HCT116 (cell line): ENCODE data around the gene ATXN1. TPM values are rescaled to one million over a fixed set of nuclear protein-coding genes. Genes with fewer than 3 reads are reported as not detected.

Experiments
- ATAC-seq: fragments of 200-7000 bp; cut with Tn5 transposase; 2 replicates; pipeline ENCODE4 v1.9.1; 2020; ENCODE audit warnings: mild to moderate bottlenecking, moderate library complexity
- BruUV-seq: library from RNA; stranded (reverse); fragments of 400-500 nt; replicated peaks from 2 replicates; lab custom pipeline; 2021; lab: Mats Ljungman, UMichigan
- CTCF ChIA-PET: fragments of 300-600 bp; sonication (Branson Sonifier 250); formaldehyde crosslinking; loops from one replicate; lab custom pipeline; 2021; ENCODE audit warnings: antibody characterized with exemption; lab: Charles Lee
- POLR2A ChIA-PET: fragments of 300-600, 350-600 bp; sonication (Branson Sonifier 250); formaldehyde crosslinking; loops from one replicate; lab custom pipeline; 2021; ENCODE audit warnings: antibody characterized with exemption; lab: Charles Lee
- RAD21 ChIA-PET, 2 experiments: fragments of 300-600 bp; sonication (Branson Sonifier 250); formaldehyde crosslinking; loops; one replicate each; lab custom pipeline; 2023; ENCODE audit warnings: low total read pairs in 2 of 2; ENCODE audit not compliant: uncharacterized antibody in 2 of 2, unreplicated experiment in 2 of 2, low non-redundant PET in 1 of 2; lab: Charles Lee
- DNase-seq: peaks from one replicate; pipeline ENCODE4 v3.0.0-alpha.2; 2010; ENCODE audit warnings: low read depth, low spot score
- H2AFZ ChIP-seq: fragments of 200-600 bp; shearing (Covaris generic), sonication (generic); 2 replicates; pipeline ENCODE4 v1.6.1; 2017; ENCODE audit warnings: low read depth, mixed run types, mixed read lengths, antibody characterized with exemption, low read length; ENCODE audit not compliant: poor library complexity, severe bottlenecking
- H3K27ac ChIP-seq: 2 replicates; pipeline ENCODE4 v1.5.1; 2012; ENCODE audit warnings: low read depth, low read length
- H3K27me3 ChIP-seq: fragments of 200-600 bp; sonication (generic); 2 replicates; pipeline ENCODE4 v1.6.1; 2016; ENCODE audit warnings: mixed run types, low read length, mixed read lengths; ENCODE audit not compliant: insufficient read depth
- H3K36me3 ChIP-seq, 2 experiments: fragments of 200-500 bp in 1 of 2; fragments of 200-600 bp in 1 of 2; sonication (Bioruptor generic) in 1 of 2; sonication (generic) in 1 of 2; 2 replicates each; pipeline versions ENCODE4 v1.5.1 to v1.6.1; 2014 to 2016; ENCODE audit warnings: low read length in 2 of 2, inconsistent platforms in 1 of 2, mixed read lengths in 1 of 2, mixed run types in 1 of 2; ENCODE audit not compliant: insufficient read depth in 2 of 2, control insufficient read depth in 1 of 2
- H3K4me1 ChIP-seq, 2 experiments: fragments of 200-600 bp in 1 of 2; sonication (generic) in 1 of 2; 2 replicates each; pipeline versions ENCODE4 v1.5.1 to v1.6.1; 2012 to 2017; ENCODE audit warnings: low read length in 2 of 2, inconsistent platforms in 1 of 2, mild to moderate bottlenecking in 1 of 2, mixed read lengths in 1 of 2, mixed run types in 1 of 2, moderate library complexity in 1 of 2; ENCODE audit not compliant: insufficient read depth in 2 of 2, control insufficient read depth in 1 of 2
- H3K4me2 ChIP-seq: fragments of 200-600 bp; sonication (generic); 2 replicates; pipeline ENCODE4 v1.6.1; 2017; ENCODE audit warnings: mixed run types, low read length, mixed read lengths
- H3K4me3 ChIP-seq, 2 experiments: fragments of 200-600 bp in 1 of 2; sonication (generic) in 1 of 2; replicated peaks in 1 of 2; 2 replicates each; pipeline ENCODE4 v1.5.1; 2011 to 2016; ENCODE audit warnings: low read length in 2 of 2, control low read depth in 1 of 2, low read depth in 1 of 2, mild to moderate bottlenecking in 1 of 2, mixed read lengths in 1 of 2, mixed run types in 1 of 2
- H3K79me2 ChIP-seq: fragments of 200-600 bp; sonication (generic); 2 replicates; pipeline ENCODE4 v1.6.1; 2017; ENCODE audit warnings: mild to moderate bottlenecking, mixed run types, low read length, moderate library complexity, mixed read lengths; ENCODE audit not compliant: insufficient read depth
- H3K9ac ChIP-seq: fragments of 200-600 bp; sonication (generic); 2 replicates; pipeline ENCODE4 v1.6.1; 2016; ENCODE audit warnings: low read length, mixed read lengths
- H3K9me2 ChIP-seq: fragments of 200-600 bp; sonication (generic), shearing (Covaris generic); 2 replicates; pipeline ENCODE4 v1.6.1; 2017; ENCODE audit warnings: mixed run types, mild to moderate bottlenecking, moderate library complexity; ENCODE audit not compliant: insufficient read depth
- H3K9me3 ChIP-seq, 2 experiments: fragments of 200-500 bp in 1 of 2; fragments of 200-600 bp in 1 of 2; sonication (Bioruptor generic) in 1 of 2; sonication (generic) in 1 of 2; 2 replicates each; pipeline ENCODE4 v1.6.1; 2014 to 2017; ENCODE audit warnings: low read length in 2 of 2, mixed read lengths in 2 of 2, inconsistent platforms in 1 of 2, low read depth in 1 of 2, mild to moderate bottlenecking in 1 of 2, mixed run types in 1 of 2, moderate library complexity in 1 of 2; ENCODE audit not compliant: control insufficient read depth in 1 of 2, insufficient read depth in 1 of 2
- H4K20me1 ChIP-seq: fragments of 200-600 bp; sonication (generic), shearing (Covaris generic); 2 replicates; pipeline ENCODE4 v1.6.1; 2017; ENCODE audit warnings: mixed run types, mild to moderate bottlenecking, moderate library complexity; ENCODE audit not compliant: insufficient read depth
- CEBPB ChIP-seq: IDR thresholded peaks from 2 replicates; pipeline ENCODE4 v1.6.1; 2012; ENCODE audit warnings: low read depth
- EGR1 ChIP-seq: IDR thresholded peaks from 2 replicates; pipeline ENCODE4 v1.6.1; 2012; ENCODE audit warnings: low read depth
- ELF1 ChIP-seq: IDR thresholded peaks from 2 replicates; pipeline ENCODE4 v1.6.1; 2012; ENCODE audit warnings: low read depth, borderline replicate concordance
- EZH2 ChIP-seq: fragments of 200-600 bp; sonication (generic); IDR thresholded peaks from 2 replicates; pipeline ENCODE4 v1.6.1; 2017; ENCODE audit warnings: antibody characterized with exemption, mixed run types
- EZH2phosphoT487 ChIP-seq: fragments of 200-600 bp; IDR thresholded peaks from 2 replicates; pipeline ENCODE4 v1.6.1; 2018; ENCODE audit warnings: antibody characterized with exemption, borderline replicate concordance
- FOSL1 ChIP-seq: IDR thresholded peaks from 2 replicates; pipeline ENCODE4 v1.6.1; 2012; ENCODE audit warnings: low read depth
- JUND ChIP-seq: IDR thresholded peaks from 2 replicates; pipeline ENCODE4 v1.6.1; 2012
- POLR2A ChIP-seq: IDR thresholded peaks from 2 replicates; pipeline ENCODE4 v1.7.0; 2011; ENCODE audit warnings: borderline replicate concordance; ENCODE audit not compliant: insufficient read depth, insufficient read length; ENCODE audit errors: extremely low read depth
- POLR2AphosphoS5 ChIP-seq: IDR thresholded peaks from 2 replicates; pipeline ENCODE4 v1.6.1; 2011; ENCODE audit warnings: mild to moderate bottlenecking, low read depth, low read length, moderate library complexity
- RAD21 ChIP-seq: IDR thresholded peaks from 2 replicates; pipeline ENCODE4 v1.6.1; 2012; ENCODE audit warnings: low read depth, mild to moderate bottlenecking
- SP1 ChIP-seq: IDR thresholded peaks from 2 replicates; pipeline ENCODE4 v1.6.1; 2012; ENCODE audit warnings: low read depth
- SRF ChIP-seq: IDR thresholded peaks from 2 replicates; pipeline ENCODE4 v1.6.1; 2012; ENCODE audit warnings: low read depth
- TCF7L2 ChIP-seq: IDR thresholded peaks from 2 replicates; pipeline ENCODE4 v1.7.0; 2011; ENCODE audit warnings: borderline replicate concordance, inconsistent platforms; ENCODE audit not compliant: insufficient read depth, insufficient read length; ENCODE audit errors: extremely low read depth
- ZFX ChIP-seq: fragments of 450-650 bp; IDR thresholded peaks from 2 replicates; pipeline ENCODE4 v1.6.1; 2017
- ZNF274 ChIP-seq: fragments of 200-500 bp; sonication (Bioruptor generic); IDR thresholded peaks from 2 replicates; pipeline ENCODE4 v1.6.1; 2014; ENCODE audit warnings: mild to moderate bottlenecking, low read depth, low read length, inconsistent platforms
- intact Hi-C: fragments of 100-400 bp; cut with micrococcal nuclease; formaldehyde crosslinking; loops from 2 replicates; pipeline ENCODE4 v1.10.0; 2022
- total RNA-seq: library from RNA; stranded (reverse); gene quantifications from one replicate; pipeline ENCODE4 v1.2.1, GENCODE V29; 2021; ENCODE audit not compliant: unreplicated experiment
- TF ChIP-seq, protein P1 (sequence below): IDR thresholded peaks from 2 replicates; pipeline ENCODE4 v1.6.1; 2012
- TF ChIP-seq, protein P2 (sequence below): IDR thresholded peaks from 2 replicates; pipeline ENCODE4 v1.6.1; 2012
- TF ChIP-seq, protein P3 (sequence below): IDR thresholded peaks from 2 replicates; pipeline ENCODE4 v1.6.1; 2011; ENCODE audit warnings: mild to moderate bottlenecking, low read length, moderate library complexity; ENCODE audit not compliant: insufficient replicate concordance; ENCODE audit errors: extremely low read depth
- TF ChIP-seq, protein P4 (sequence below): IDR thresholded peaks from 2 replicates; pipeline ENCODE4 v1.6.1; 2012; ENCODE audit warnings: low read depth

The ATXN1 gene
- total RNA-seq, 1 experiment from 2014 or later: 21.0 TPM

- Histone ChIP-seq H3K4me1 (peaks cover 72 to 79% of the 10 kb centered on the region in 2 experiments), H4K20me1 (no peaks in the 10 kb centered on the region), H3K79me2 (no peaks in the 10 kb centered on the region), H2AFZ (no peak overlapping the region), H3K9me3 (no peaks in the 10 kb centered on the region), H3K36me3 (no peaks in the 10 kb centered on the region), H3K27ac (peak overlapping the region; percentile 4; the same call in 1 of the 2 replicates), H3K9me2 (no peaks in the 10 kb centered on the region), H3K9ac (0 out of 2 replicates have a peak overlapping the region, but pooled peaks have one; percentile 0), H3K4me2 (peak overlapping the region; percentile 64), H3K27me3 (no peaks in the 10 kb centered on the region), H3K4me3 (no peak overlapping the region)
- TF ChIP-seq SRF (peak; percentile 44; the same call in 1 of the 2 replicates), CEBPB (no peak), RAD21 (no peak), ZNF274 (no peak), POLR2AphosphoS5 (peak; percentile 28; the same call in 1 of the 2 replicates), TCF7L2 (peak; percentile 62), EGR1 (no peak), EZH2 (no peak), FOSL1 (peak; percentile 75), POLR2A (no peak), SP1 (peak; percentile 70), ZFX (no peak), ELF1 (no peak), JUND (peak; percentile 75), EZH2phosphoT487 (no peak)
- TF ChIP-seq, protein P1, sequence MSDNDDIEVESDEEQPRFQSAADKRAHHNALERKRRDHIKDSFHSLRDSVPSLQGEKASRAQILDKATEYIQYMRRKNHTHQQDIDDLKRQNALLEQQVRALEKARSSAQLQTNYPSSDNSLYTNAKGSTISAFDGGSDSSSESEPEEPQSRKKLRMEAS: no peak
- TF ChIP-seq, protein P2, sequence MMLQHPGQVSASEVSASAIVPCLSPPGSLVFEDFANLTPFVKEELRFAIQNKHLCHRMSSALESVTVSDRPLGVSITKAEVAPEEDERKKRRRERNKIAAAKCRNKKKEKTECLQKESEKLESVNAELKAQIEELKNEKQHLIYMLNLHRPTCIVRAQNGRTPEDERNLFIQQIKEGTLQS: 0 out of 2 replicates have a peak, but pooled peaks have one; percentile 2
- TF ChIP-seq, protein P3, sequence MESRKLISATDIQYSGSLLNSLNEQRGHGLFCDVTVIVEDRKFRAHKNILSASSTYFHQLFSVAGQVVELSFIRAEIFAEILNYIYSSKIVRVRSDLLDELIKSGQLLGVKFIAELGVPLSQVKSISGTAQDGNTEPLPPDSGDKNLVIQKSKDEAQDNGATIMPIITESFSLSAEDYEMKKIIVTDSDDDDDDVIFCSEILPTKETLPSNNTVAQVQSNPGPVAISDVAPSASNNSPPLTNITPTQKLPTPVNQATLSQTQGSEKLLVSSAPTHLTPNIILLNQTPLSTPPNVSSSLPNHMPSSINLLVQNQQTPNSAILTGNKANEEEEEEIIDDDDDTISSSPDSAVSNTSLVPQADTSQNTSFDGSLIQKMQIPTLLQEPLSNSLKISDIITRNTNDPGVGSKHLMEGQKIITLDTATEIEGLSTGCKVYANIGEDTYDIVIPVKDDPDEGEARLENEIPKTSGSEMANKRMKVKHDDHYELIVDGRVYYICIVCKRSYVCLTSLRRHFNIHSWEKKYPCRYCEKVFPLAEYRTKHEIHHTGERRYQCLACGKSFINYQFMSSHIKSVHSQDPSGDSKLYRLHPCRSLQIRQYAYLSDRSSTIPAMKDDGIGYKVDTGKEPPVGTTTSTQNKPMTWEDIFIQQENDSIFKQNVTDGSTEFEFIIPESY: no peak
- TF ChIP-seq, protein P4, sequence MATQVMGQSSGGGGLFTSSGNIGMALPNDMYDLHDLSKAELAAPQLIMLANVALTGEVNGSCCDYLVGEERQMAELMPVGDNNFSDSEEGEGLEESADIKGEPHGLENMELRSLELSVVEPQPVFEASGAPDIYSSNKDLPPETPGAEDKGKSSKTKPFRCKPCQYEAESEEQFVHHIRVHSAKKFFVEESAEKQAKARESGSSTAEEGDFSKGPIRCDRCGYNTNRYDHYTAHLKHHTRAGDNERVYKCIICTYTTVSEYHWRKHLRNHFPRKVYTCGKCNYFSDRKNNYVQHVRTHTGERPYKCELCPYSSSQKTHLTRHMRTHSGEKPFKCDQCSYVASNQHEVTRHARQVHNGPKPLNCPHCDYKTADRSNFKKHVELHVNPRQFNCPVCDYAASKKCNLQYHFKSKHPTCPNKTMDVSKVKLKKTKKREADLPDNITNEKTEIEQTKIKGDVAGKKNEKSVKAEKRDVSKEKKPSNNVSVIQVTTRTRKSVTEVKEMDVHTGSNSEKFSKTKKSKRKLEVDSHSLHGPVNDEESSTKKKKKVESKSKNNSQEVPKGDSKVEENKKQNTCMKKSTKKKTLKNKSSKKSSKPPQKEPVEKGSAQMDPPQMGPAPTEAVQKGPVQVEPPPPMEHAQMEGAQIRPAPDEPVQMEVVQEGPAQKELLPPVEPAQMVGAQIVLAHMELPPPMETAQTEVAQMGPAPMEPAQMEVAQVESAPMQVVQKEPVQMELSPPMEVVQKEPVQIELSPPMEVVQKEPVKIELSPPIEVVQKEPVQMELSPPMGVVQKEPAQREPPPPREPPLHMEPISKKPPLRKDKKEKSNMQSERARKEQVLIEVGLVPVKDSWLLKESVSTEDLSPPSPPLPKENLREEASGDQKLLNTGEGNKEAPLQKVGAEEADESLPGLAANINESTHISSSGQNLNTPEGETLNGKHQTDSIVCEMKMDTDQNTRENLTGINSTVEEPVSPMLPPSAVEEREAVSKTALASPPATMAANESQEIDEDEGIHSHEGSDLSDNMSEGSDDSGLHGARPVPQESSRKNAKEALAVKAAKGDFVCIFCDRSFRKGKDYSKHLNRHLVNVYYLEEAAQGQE: no peak
- BruUV-seq: no TSS peak
- DNase-seq: peak; percentile 84
- ChIA-PET CTCF (interaction anchor here (1.7 to 3.1 kb wide), 2 partner anchors 11 to 209 kb away, joined by 4 to 11 read pairs; no protein-coding TSS in a partner anchor), POLR2A (interaction anchor here (0.8 to 5.2 kb wide), 3 partner anchors 10 to 38 kb away, joined by 3 to 49 read pairs (median 11); partner anchors contain the start of gene ATXN1), RAD21 (interaction anchor here in 1 of 2 experiments (1.1 kb wide), 1 partner anchor 11 kb away, joined by 3 read pairs; no protein-coding TSS in a partner anchor)
- peak; percentile 73 for ATAC-seq
- intact Hi-C loops: no loop called here
These were observed 37.4 kb downstream of the ATXN1 start for GRCh38 chr6:16723826-16724225.
